HFF-Myc (cell line): ENCODE results near the gene PPP1R27.

Experiments
- DNase-seq: peaks from one replicate; pipeline ENCODE4 v3.0.0-alpha.2; 2011; ENCODE audit warnings: low read depth; ENCODE audit errors: extremely low read depth
- H3K4me3 ChIP-seq: replicated peaks from 2 replicates; pipeline ENCODE4 v1.5.1; 2011; ENCODE audit warnings: low read depth, mild to moderate bottlenecking, control low read depth, low read length
- CTCF ChIP-seq: IDR thresholded peaks from 2 replicates; pipeline ENCODE4 v1.5.1; 2012; ENCODE audit warnings: mild to moderate bottlenecking, low read depth, low read length, control low read depth; ENCODE audit errors: missing control alignments

The PPP1R27 gene

GRCh38 chr17:81870981-81871386, 36.1 kb upstream of the PPP1R27 start, which contains the start of gene ARHGDIA:
TSS of gene ARHGDIA (minus strand) at chr17:81871337. CDS start at chr17:81869930, 1,407 bp downstream.
- no peak for DNase-seq
- H3K4me3 ChIP-seq: peak within 1 kb of the TSS; percentile 84
- TF ChIP-seq CTCF: no peak

- no peak for TF ChIP-seq CTCF
- peak overlapping the region; percentile 84 for H3K4me3 ChIP-seq
- DNase-seq: no peak
Measured at GRCh38 chr17:81870131-81870980, 35.5 kb upstream of the PPP1R27 start.

GRCh38 chr17:81869221-81870130, 34.6 kb upstream of the PPP1R27 start:
- peak; percentile 84 for TF ChIP-seq CTCF
- DNase-seq: no peak
- H3K4me3 ChIP-seq: peak overlapping the region; percentile 84

GRCh38 chr17:81868674-81869220, 33.9 kb upstream of the PPP1R27 start:
- DNase-seq: no peak
- H3K4me3 ChIP-seq: peak overlapping the region; percentile 84
- no peak for TF ChIP-seq CTCF

GRCh38 chr17:81867991-81868673, 33.3 kb upstream of the PPP1R27 start:
- peak overlapping the region; percentile 11; the same call in 1 of the 2 replicates for H3K4me3 ChIP-seq
- no peak for DNase-seq

More at GRCh38 chr17:81867991-81868673, 33.3 kb upstream of the PPP1R27 start:
- TF ChIP-seq CTCF: no peak
